K562 (cell line): ENCODE results near the gene WDFY2. TPM values are rescaled to one million over a fixed set of nuclear protein-coding genes. Genes with fewer than 3 reads are reported as not detected.

Source experiments
- ATAC-seq: fragments of 200-7000 bp; cut with Tn5 transposase; 3 replicates; pipeline ENCODE4 v1.9.1; 2020; ENCODE audit warnings: moderate library complexity
- BruUV-seq: library from RNA; stranded (reverse); fragments of 400-500 nt; replicated peaks from 2 replicates; lab custom pipeline; 2021; lab: Mats Ljungman, UMichigan
- CTCF ChIA-PET: fragments of 300-600 bp; formaldehyde crosslinking; extraction: SDS; loops from one replicate; lab custom pipeline; 2021; ENCODE audit warnings: low intra/inter-chr PET ratio; lab: Yijun Ruan, JAX
- POLR2A ChIA-PET: fragments of 300-600, 350-650 bp; sonication (Branson Sonifier 250); formaldehyde crosslinking; extraction: SDS; loops from one replicate; lab custom pipeline; 2021; ENCODE audit warnings: antibody characterized with exemption, inconsistent platforms; lab: Yijun Ruan, JAX
- DNase-seq, 4 experiments: peaks; one replicate each; pipeline versions ENCODE4 v3.0.0 to v3.0.0-alpha.2; 2011 to 2018; ENCODE audit warnings: low spot score in 3 of 4, mixed read lengths in 3 of 4; ENCODE audit errors: extremely low read depth in 1 of 4
- FAIRE-seq: peaks from 2 replicates; lab custom pipeline; 2011; peaks lifted over from hg19 to GRCh38; lab: Jason Lieb, UNC
- H2AFZ ChIP-seq: 2 replicates; pipeline ENCODE4 v1.6.0; 2011; ENCODE audit warnings: low read depth, low read length, control low read depth, inconsistent platforms
- H3K27ac ChIP-seq: fragments of 200-600 bp; 3 replicates; pipeline ENCODE4 v1.8.0; 2011; ENCODE audit warnings: low read depth, mild to moderate bottlenecking, control low read depth, inconsistent platforms, low read length, moderate library complexity, mixed read lengths; ENCODE audit errors: extremely low read depth
- H3K27me3 ChIP-seq, 2 experiments: fragments of 300-600 bp in 1 of 2; 2 replicates in 1 of 2; 3 replicates in 1 of 2; pipeline versions ENCODE4 v1.6.0 to v1.8.0; 2011; ENCODE audit warnings: inconsistent platforms in 2 of 2, low read length in 2 of 2, mild to moderate bottlenecking in 1 of 2, mixed read lengths in 1 of 2, moderate library complexity in 1 of 2; ENCODE audit not compliant: control insufficient read depth in 2 of 2, insufficient read depth in 2 of 2
- H3K36me3 ChIP-seq: fragments of 300-600 bp; 3 replicates; pipeline ENCODE4 v1.8.0; 2011; ENCODE audit warnings: mild to moderate bottlenecking, low read length, inconsistent platforms; ENCODE audit not compliant: control insufficient read depth, insufficient read depth
- H3K4me1 ChIP-seq, 2 experiments: fragments of 200-600 bp in 1 of 2; replicated peaks in 1 of 2; 2 replicates in 1 of 2; 3 replicates in 1 of 2; pipeline versions ENCODE4 v1.5.1 to v1.8.0; 2011; ENCODE audit warnings: inconsistent platforms in 2 of 2, low read length in 2 of 2, mild to moderate bottlenecking in 1 of 2, mixed read lengths in 1 of 2, moderate library complexity in 1 of 2; ENCODE audit not compliant: control insufficient read depth in 2 of 2, insufficient read depth in 2 of 2
- H3K4me2 ChIP-seq: 2 replicates; pipeline ENCODE4 v1.6.1; 2011; ENCODE audit warnings: low read length, control low read depth, inconsistent platforms, mixed read lengths; ENCODE audit not compliant: insufficient read depth
- H3K4me3 ChIP-seq: fragments of 200-600 bp; sonication (generic), shearing (Covaris generic); 2 replicates; pipeline ENCODE4 v1.5.1; 2016; ENCODE audit warnings: control low read depth, inconsistent platforms
- H3K79me2 ChIP-seq: fragments of 200-600 bp; 3 replicates; pipeline ENCODE4 v1.8.0; 2011; ENCODE audit warnings: low read length, inconsistent platforms; ENCODE audit not compliant: control insufficient read depth, insufficient read depth
- H3K9ac ChIP-seq, 2 experiments: 2 replicates each; pipeline versions ENCODE4 v1.6.0 to v1.6.1; 2011; ENCODE audit warnings: low read depth in 2 of 2, low read length in 2 of 2, control low read depth in 1 of 2, inconsistent platforms in 1 of 2, mild to moderate bottlenecking in 1 of 2, mixed read lengths in 1 of 2; ENCODE audit not compliant: insufficient read depth in 1 of 2
- H3K9me1 ChIP-seq: one replicate; pipeline ENCODE4 v1.6.0; 2011; ENCODE audit warnings: inconsistent platforms, mild to moderate bottlenecking, low read length, moderate library complexity; ENCODE audit not compliant: control insufficient read depth, insufficient read depth
- H3K9me3 ChIP-seq: replicated peaks from 2 replicates; pipeline ENCODE4 v1.5.1; 2011; ENCODE audit warnings: low read depth, low read length, inconsistent platforms; ENCODE audit not compliant: control insufficient read depth, insufficient read depth
- H4K20me1 ChIP-seq: replicated peaks from 2 replicates; pipeline ENCODE4 v1.6.1; 2011; ENCODE audit warnings: low read length, inconsistent platforms, mixed read lengths; ENCODE audit not compliant: control insufficient read depth, insufficient read depth
- CBX3 ChIP-seq, 2 experiments: IDR thresholded peaks; 1 replicate in 1 of 2; 2 replicates in 1 of 2; pipeline ENCODE4 v1.6.1; 2012; ENCODE audit warnings: inconsistent platforms in 2 of 2, low read length in 2 of 2, borderline replicate concordance in 1 of 2, control low read depth in 1 of 2
- CBX5 ChIP-seq: IDR thresholded peaks from 2 replicates; pipeline ENCODE4 v1.6.1; 2014; ENCODE audit warnings: low read depth, borderline replicate concordance
- E2F8 ChIP-seq: fragments of 450-650 bp; IDR thresholded peaks from 2 replicates; pipeline ENCODE4 v1.7.1; 2018; ENCODE audit warnings: mild to moderate bottlenecking, low read depth; ENCODE audit not compliant: partially characterized antibody
- HDAC6 ChIP-seq: IDR thresholded peaks from 2 replicates; pipeline ENCODE4 v1.6.1; 2012; ENCODE audit warnings: low read depth, mild to moderate bottlenecking, control low read depth, inconsistent platforms, low read length, moderate library complexity
- POU5F1 ChIP-seq: fragments of 150-350 bp; IDR thresholded peaks from 2 replicates; pipeline ENCODE4 v1.6.1; 2014; ENCODE audit warnings: borderline replicate concordance, low read length, low read depth, mild to moderate bottlenecking; ENCODE audit not compliant: partially characterized antibody
- ZNF12 ChIP-seq: sonication (generic); formaldehyde crosslinking; IDR thresholded peaks from 2 replicates; pipeline ENCODE4 v1.4.0; 2020; ENCODE audit warnings: mild to moderate bottlenecking, missing genetic modification reagents
- ZNF24 ChIP-seq: fragments of 450-650 bp; IDR thresholded peaks from 2 replicates; pipeline ENCODE4 v1.6.1; 2016
- WGBS: fragments of 100-300 bp; shearing (Covaris generic); methylation state at CpG from one replicate; pipeline ENCODE4 v1.1.6; 2016; ENCODE audit warnings: low coverage, mixed read lengths; ENCODE audit not compliant: insufficient coverage; ENCODE audit errors: missing lambda C conversion rate; 5-methylcytosine and 5-hydroxymethylcytosine counted together
- in situ Hi-C: fragments of 300-500 bp; cut with MboI; formaldehyde crosslinking; loops from 4 replicates; pipeline ENCODE4 v1.15.0; 2018; ENCODE audit warnings: inconsistent platforms, mixed read lengths
- intact Hi-C: fragments of 100-400 bp; cut with micrococcal nuclease; formaldehyde crosslinking; loops from 2 replicates; pipeline ENCODE4 v1.14.2; 2022
- polyA plus RNA-seq, 8 experiments: library from polyadenylated mRNA; depleted of rRNA in 4 of 8; stranded (reverse) in 5 of 8; unstranded in 3 of 8; fragments of >200 nt; fragmentation: Nextera tagmentation in 2 of 8; fragmentation: Illumina TruSeq in 1 of 8; extraction: Ambion mirVana in 2 of 8; extraction: Trizol in 1 of 8; gene quantifications; 2 replicates each; pipeline versions ENCODE4 v1.2.1 to v1.2.3, GENCODE V29; 2011 to 2014; ENCODE audit warnings: inconsistent platforms in 1 of 8, missing spikeins in 1 of 8
- total RNA-seq, 7 experiments: library from RNA; depleted of rRNA in 6 of 7; stranded (reverse); fragments of >200 nt in 6 of 7; fragmentation: Illumina TruSeq in 2 of 7; extraction: Trizol in 2 of 7; gene quantifications; 2 replicates each; pipeline versions ENCODE4 v1.2.1 to v1.2.3, GENCODE V29; 2011 to 2021; ENCODE audit warnings: low replicate concordance in 1 of 7
- TF ChIP-seq, protein P1 (sequence below): fragments of 250-450 bp; sonication (Bioruptor Pico); IDR thresholded peaks from 2 replicates; pipeline ENCODE4 v1.5.0; 2021; ENCODE audit warnings: mild to moderate bottlenecking, moderate library complexity
- TF ChIP-seq, protein P2 (sequence below): fragments of 450-650 bp; conservative IDR thresholded peaks from 2 replicates; pipeline ENCODE4 v1.6.1; 2016; ENCODE audit warnings: missing genetic modification characterization, low read depth, mild to moderate bottlenecking, control low read depth, missing compliant biosample characterization
- TF ChIP-seq, protein P3 (sequence below): fragments of 450-650 bp; formaldehyde crosslinking; conservative IDR thresholded peaks from 2 replicates; pipeline ENCODE4 v1.4.0; 2022; ENCODE audit warnings: mild to moderate bottlenecking, missing genetic modification characterization

Gene WDFY2
- total and polyA plus RNA-seq, 9 of the 15 experiments (the other 6 are each of a cell fraction or from before 2014, with no cell fraction given) = 0.66 to 6.4 (median 4.4) TPM

- no peak overlapping the region for H3K9ac ChIP-seq
- no peaks in the 10 kb centered on the region for H4K20me1 ChIP-seq
- H3K27me3 ChIP-seq = no peaks in the 10 kb centered on the region
- in situ Hi-C loops = no loop called here
- ChIA-PET CTCF (no interaction called here), POLR2A (interaction anchor here (0.6 kb wide), 1 partner anchor 24 kb away, joined by 3 read pairs; no protein-coding TSS in a partner anchor)
- H3K9me1 ChIP-seq = no peaks in the 10 kb centered on the region
- no peak overlapping the region for H3K27ac ChIP-seq
- no peak for ATAC-seq
- intact Hi-C loops = no loop called here
- FAIRE-seq = no peak
- H3K4me3 ChIP-seq = no peak overlapping the region
- no peak overlapping the region for H3K4me2 ChIP-seq
- DNase-seq = peak in 1 of 4 experiments; percentile 6
- H3K4me1 ChIP-seq = no peaks in the 10 kb centered on the region
- peaks cover 2% of the 10 kb centered on the region; the same call in 1 of the 2 replicates for H3K9me3 ChIP-seq
- whole genome bisulfite sequencing = 83% methylated on average over 9 of the region's 9 CpGs
- no peaks in the 10 kb centered on the region for H3K79me2 ChIP-seq
- peaks cover 6% of the 10 kb centered on the region; the same call in 1 of the 3 replicates for H3K36me3 ChIP-seq
- no TSS peak for BruUV-seq
- H2AFZ ChIP-seq = no peak overlapping the region
- TF ChIP-seq, protein P1, sequence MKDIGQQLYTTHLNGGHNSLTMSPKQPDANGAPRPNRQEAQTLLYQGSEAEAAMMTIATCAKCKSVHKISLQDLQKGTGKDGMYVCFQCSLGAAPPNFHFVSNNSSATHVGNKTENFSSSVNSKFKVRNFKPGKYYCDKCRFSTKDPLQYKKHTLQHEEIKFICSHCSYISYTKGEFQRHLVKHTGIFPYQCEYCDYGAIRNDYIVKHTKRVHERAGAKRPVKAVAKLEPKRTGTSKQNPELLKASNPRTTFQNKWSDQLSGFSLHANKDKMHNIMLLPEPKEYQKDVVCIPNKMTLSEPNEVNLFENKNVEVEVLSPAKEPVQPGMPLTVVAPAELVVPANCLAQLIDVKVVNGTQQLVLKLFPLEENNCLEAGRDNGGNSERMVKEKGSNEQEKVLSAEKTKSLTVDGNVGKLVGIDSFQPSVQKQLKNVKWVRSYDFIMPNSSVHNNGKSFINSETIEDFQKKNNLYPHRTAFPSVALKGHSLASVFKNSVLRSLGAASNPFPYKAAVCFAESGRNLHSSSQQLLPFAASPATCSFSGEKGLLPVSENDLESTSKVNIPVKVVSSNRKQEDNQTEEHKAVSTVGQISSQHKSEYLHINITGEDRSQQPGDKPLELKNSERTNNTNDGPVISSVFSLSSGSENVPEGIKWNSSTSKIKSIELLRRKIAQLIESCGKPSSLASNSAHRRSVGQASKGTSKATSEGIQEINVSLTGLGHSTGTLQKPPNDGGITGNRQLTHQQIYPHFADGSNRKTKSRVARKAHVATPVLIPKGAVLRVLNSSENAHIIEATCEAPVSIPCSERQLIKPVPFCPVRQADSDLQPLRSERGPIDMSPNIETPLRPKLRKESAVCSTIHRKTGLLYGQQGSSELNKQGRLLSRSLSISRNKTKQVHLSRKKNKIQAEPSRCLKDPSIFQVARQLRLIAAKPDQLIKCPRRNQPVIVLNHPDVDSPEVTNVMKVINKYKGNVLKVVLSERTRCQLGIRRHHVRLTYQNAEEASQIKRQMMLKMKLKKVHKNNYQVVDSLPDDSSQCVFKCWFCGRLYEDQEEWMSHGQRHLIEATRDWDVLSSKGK (CRISPR knock-in tag) = no peak
- no peak for TF ChIP-seq HDAC6
- no peak for TF ChIP-seq POU5F1
- TF ChIP-seq, protein P2, sequence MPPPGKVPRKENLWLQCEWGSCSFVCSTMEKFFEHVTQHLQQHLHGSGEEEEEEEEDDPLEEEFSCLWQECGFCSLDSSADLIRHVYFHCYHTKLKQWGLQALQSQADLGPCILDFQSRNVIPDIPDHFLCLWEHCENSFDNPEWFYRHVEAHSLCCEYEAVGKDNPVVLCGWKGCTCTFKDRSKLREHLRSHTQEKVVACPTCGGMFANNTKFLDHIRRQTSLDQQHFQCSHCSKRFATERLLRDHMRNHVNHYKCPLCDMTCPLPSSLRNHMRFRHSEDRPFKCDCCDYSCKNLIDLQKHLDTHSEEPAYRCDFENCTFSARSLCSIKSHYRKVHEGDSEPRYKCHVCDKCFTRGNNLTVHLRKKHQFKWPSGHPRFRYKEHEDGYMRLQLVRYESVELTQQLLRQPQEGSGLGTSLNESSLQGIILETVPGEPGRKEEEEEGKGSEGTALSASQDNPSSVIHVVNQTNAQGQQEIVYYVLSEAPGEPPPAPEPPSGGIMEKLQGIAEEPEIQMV (tag) = no peak
- TF ChIP-seq ZNF12 (CRISPR knock-in tag) = no peak
- no peak for TF ChIP-seq ZNF24
- TF ChIP-seq CBX3 (IDR thresholded peaks at IDR 0.05; ENCODE audit: borderline replicate concordance in 1 of 2, low read length in 2 of 2) = peak in 1 of 2 experiments; percentile 93; a peak in 2 of 3 replicates
- no peak for TF ChIP-seq E2F8
- TF ChIP-seq, protein P3, sequence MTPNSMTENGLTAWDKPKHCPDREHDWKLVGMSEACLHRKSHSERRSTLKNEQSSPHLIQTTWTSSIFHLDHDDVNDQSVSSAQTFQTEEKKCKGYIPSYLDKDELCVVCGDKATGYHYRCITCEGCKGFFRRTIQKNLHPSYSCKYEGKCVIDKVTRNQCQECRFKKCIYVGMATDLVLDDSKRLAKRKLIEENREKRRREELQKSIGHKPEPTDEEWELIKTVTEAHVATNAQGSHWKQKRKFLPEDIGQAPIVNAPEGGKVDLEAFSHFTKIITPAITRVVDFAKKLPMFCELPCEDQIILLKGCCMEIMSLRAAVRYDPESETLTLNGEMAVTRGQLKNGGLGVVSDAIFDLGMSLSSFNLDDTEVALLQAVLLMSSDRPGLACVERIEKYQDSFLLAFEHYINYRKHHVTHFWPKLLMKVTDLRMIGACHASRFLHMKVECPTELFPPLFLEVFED = no peak
- peak; percentile 82; the same call in 1 of the 2 replicates for TF ChIP-seq CBX5
Observed at GRCh38 chr13:51747438-51748434, 163.5 kb downstream of the WDFY2 start.
